ENCODE data around the gene CLDN18. TPM values are rescaled to one million over a fixed set of nuclear protein-coding genes. Genes with fewer than 3 reads are reported as not detected.
A peak's percentile ranks its signal among the peaks of the same experiment; 100 is the strongest.

The CLDN18 gene
- total RNA-seq (not detected), polyA plus RNA-seq (1 to 10 TPM in 1 of 3 donors, under 1 TPM in 1, not detected in 1; 0.10 to 1.8 TPM)

DNA sequence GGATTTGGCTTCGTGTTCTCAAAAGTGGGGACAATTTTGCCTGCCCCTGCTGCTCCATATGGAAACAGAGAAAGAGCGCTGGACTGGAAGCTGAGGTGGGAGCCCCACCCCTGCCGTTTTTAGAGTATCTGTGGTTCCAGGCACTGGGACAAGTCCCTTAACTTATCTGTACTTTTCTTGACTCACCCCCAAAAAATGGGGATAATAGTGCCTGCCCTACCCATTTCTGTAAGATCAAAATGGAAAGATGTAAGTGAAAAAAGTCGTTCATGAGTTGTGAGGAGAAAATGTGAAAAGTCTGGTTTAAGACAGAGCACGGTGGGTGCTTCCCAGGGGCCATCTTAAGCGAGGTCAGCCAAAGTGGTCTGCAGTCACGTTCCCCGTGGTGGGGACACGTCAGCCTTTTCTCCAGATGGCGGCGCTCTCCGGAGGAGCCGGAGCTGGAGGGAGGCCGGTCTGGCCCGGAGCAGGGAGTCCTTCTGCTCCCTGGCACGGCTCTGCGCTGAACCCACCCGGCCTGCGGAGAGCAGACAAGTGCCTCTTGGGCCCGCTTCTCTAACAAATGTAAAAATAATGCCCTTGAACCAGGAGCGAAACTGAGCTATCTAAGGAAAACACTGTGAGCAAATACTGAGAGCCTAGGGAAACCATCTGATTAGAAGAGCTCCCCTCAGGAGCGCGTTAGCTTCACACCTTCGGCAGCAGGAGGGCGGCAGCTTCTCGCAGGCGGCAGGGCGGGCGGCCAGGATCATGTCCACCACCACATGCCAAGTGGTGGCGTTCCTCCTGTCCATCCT, at the start of gene CLDN18:
Gene CLDN18 (plus strand): TSS at position 690 of the 797 bp plus-strand sequence. CDS start 61 bp downstream, at position 751.
- H3K27ac ChIP-seq = no peak within 1 kb of the TSS
- H3K27me3 ChIP-seq = no peaks in the 10 kb centered on the region
- no peak for DNase-seq
- no peak within 1 kb of the TSS for H3K4me3 ChIP-seq
- no peaks in the 10 kb centered on the region for H3K9me3 ChIP-seq
- no peaks in the 10 kb centered on the region for H3K4me1 ChIP-seq
- TF ChIP-seq POLR2AphosphoS5 (IDR thresholded peaks at IDR 0.05) (no peak), EP300 (IDR thresholded peaks at IDR 0.05) (no peak), POLR2A (IDR thresholded peaks at IDR 0.05) (no peak)
- TF ChIP-seq, protein P1, sequence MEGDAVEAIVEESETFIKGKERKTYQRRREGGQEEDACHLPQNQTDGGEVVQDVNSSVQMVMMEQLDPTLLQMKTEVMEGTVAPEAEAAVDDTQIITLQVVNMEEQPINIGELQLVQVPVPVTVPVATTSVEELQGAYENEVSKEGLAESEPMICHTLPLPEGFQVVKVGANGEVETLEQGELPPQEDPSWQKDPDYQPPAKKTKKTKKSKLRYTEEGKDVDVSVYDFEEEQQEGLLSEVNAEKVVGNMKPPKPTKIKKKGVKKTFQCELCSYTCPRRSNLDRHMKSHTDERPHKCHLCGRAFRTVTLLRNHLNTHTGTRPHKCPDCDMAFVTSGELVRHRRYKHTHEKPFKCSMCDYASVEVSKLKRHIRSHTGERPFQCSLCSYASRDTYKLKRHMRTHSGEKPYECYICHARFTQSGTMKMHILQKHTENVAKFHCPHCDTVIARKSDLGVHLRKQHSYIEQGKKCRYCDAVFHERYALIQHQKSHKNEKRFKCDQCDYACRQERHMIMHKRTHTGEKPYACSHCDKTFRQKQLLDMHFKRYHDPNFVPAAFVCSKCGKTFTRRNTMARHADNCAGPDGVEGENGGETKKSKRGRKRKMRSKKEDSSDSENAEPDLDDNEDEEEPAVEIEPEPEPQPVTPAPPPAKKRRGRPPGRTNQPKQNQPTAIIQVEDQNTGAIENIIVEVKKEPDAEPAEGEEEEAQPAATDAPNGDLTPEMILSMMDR (IDR thresholded peaks at IDR 0.05) = no peak
- H3K36me3 ChIP-seq = no peaks in the 10 kb centered on the region
- intact Hi-C loops (cut with DNase I) = no loop called here
- WGBS, 2 donors = 84 to 86% methylated on average over 30 of the region's 30 CpGs

DNA sequence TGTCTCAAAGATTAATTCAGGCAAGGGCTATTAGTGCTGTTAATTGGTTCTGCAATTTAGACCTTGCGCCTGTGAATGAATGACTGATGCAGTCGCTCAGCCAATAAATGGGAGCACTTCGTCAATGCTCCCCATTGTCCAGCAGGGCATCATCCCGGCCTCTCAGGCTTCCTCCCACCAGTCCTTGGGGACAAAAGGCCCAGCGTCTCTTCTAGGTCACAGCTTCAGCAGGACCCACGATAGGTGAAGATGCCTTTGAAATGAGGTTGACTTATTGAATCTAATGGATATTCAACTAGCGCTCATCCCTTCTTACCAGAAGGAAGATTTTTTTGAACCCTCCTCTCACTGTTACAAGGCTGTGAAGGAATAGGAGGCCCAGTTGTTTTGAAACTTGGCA, 47.7 kb upstream of the CLDN18 start:
- H3K36me3 ChIP-seq = no peaks in the 10 kb centered on the region
- H3K9me3 ChIP-seq = no peaks in the 10 kb centered on the region
- H3K4me1 ChIP-seq = peaks cover 0 to 10% (median 4%) of the 10 kb centered on the region in 4 donors
- no peak overlapping the region for H3K4me3 ChIP-seq
- intact Hi-C loops (cut with DNase I) = no loop called here
- H3K27me3 ChIP-seq = no peaks in the 10 kb centered on the region
- TF ChIP-seq, protein P1 (IDR thresholded peaks at IDR 0.05) = no peak
- TF ChIP-seq POLR2A (IDR thresholded peaks at IDR 0.05) (no peak), EP300 (IDR thresholded peaks at IDR 0.05) (no peak), POLR2AphosphoS5 (IDR thresholded peaks at IDR 0.05) (no peak)
- WGBS, 2 donors = 87 to 93% methylated on average over 7 of the region's 7 CpGs
- H3K27ac ChIP-seq = no peak overlapping the region
- no peak for DNase-seq

DNA sequence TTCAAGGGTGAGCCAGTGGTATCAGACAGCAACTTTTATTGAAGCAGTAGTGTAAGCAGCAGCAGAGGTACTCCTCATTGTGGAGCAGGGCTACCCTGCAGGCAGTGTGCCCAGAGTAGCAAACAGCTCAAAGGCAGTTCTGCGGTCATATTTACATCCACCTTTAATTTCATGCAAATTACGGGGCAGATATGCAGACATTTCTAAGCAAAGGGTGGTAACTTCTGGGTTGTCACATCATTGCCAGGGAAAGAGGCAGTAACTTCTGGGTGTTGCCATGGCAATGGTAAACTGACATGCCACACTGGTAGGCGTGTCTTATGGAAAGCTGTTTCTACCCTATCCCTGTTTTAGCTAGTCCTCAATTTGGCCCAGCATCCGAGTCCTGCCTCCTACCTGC, 46.5 kb upstream of the CLDN18 start:
- TF ChIP-seq POLR2AphosphoS5 (IDR thresholded peaks at IDR 0.05) (no peak), EP300 (IDR thresholded peaks at IDR 0.05) (no peak), POLR2A (IDR thresholded peaks at IDR 0.05) (no peak)
- TF ChIP-seq, protein P1 (IDR thresholded peaks at IDR 0.05) = no peak
- Histone ChIP-seq H3K27ac (no peak overlapping the region), H3K9me3 (no peaks in the 10 kb centered on the region), H3K27me3 (no peaks in the 10 kb centered on the region), H3K4me1 (peaks cover 0 to 10% (median 4%) of the 10 kb centered on the region in 4 donors), H3K4me3 (no peak overlapping the region), H3K36me3 (no peaks in the 10 kb centered on the region)
- intact Hi-C loops (cut with DNase I) = no loop called here
- no peak for DNase-seq
- 43 to 82% methylated on average over 4 of the region's 4 CpGs for whole genome bisulfite sequencing, 2 donors

DNA sequence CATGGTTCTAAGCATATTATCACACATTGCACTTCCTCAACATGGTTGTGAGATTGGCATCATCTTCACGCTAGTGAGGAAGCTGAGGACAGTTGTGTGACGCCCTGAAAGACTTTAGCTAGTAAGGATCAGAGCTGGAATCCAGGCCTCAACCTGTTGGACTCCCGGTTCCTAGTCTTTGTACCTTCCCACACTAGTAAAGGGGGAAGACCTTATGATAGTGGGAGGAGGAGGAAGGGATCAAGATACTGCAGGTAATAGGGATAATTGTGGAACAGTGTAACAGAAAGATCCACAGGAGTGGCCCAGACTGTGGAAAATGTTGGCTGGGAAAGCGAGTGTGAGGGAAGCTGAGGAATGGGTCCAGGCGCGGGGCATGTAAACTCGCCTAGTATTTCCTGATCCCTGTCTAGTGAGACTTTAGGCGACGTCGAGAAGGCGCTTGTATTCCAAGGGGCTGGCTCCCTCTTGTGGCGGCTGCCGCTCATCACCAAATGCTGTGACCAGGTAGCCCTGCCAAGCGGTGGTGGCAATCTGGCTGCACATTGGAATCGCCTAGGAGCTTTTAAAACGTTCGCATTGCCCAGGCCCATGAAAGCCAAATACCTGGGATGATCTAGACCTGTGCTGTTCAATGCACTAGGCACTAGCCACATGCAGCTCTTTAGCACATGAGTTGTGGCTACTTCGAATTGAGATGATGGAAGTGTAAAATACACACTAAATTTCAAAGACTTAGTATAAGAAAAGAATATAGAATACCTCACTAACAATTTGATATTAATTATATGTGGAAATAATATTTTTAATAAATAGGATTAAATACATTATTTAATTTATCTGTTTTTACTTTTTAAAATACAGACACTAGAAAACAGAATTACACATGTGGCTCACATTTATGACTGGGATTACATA, 38.8 kb upstream of the CLDN18 start:
- intact Hi-C loops (cut with DNase I) = loop anchor here (10.0 kb wide), 1 partner anchor 866 kb away; no protein-coding TSS in a partner anchor
- TF ChIP-seq, protein P1 (IDR thresholded peaks at IDR 0.05) = peak; percentile 9 to 80 (median 54)
- TF ChIP-seq POLR2A (IDR thresholded peaks at IDR 0.05) = no peak
- no peak overlapping the region for H3K4me3 ChIP-seq
- H3K4me1 ChIP-seq = peaks cover 0 to 3% (median 0%) of the 10 kb centered on the region in 4 donors
- peak; percentile 78 for DNase-seq
- 13 to 17% methylated on average over 18 of the region's 18 CpGs for WGBS, 2 donors
- H3K27ac ChIP-seq = no peak overlapping the region
- H3K27me3 ChIP-seq = no peaks in the 10 kb centered on the region
- no peaks in the 10 kb centered on the region for H3K9me3 ChIP-seq
- H3K36me3 ChIP-seq = no peaks in the 10 kb centered on the region

All from sigmoid colon (tissue), 7 donors.